ENCODE results near the gene HTR2A. TPM values are rescaled to one million over a fixed set of nuclear protein-coding genes. Genes with fewer than 3 reads are reported as not detected.

Gene HTR2A
- polyA plus RNA-seq, 1 donor from 2014 or later, result 0.20 TPM

GRCh38 chr13:46816371-46816770, 80.5 kb downstream of the HTR2A start:
- Histone ChIP-seq H2AFZ (ENCODE audit: low read depth, low read length) (no peak overlapping the region), H3K27ac (ENCODE audit: low read length) (no peak overlapping the region)

GRCh38 chr13:46812301-46812797, 84.5 kb downstream of the HTR2A start:
- Histone ChIP-seq H4K20me1 (ENCODE audit: insufficient read depth) (no peaks in the 10 kb centered on the region), H3K4me2 (ENCODE audit: low read length) (no peak overlapping the region), H3K36me3 (ENCODE audit: insufficient read depth, low read length) (no peaks in the 10 kb centered on the region), H3K27ac (ENCODE audit: low read length) (no peak overlapping the region), H2AFZ (ENCODE audit: low read depth, low read length) (no peak overlapping the region), H3K9me3 (ENCODE audit: low read length) (peaks cover 4% of the 10 kb centered on the region), H3K9ac (ENCODE audit: low read length) (no peak overlapping the region), H3K9me2 (ENCODE audit: insufficient read depth, low read length) (no peaks in the 10 kb centered on the region), H3K79me2 (replicated peaks; ENCODE audit: insufficient read depth, low read length) (no peaks in the 10 kb centered on the region), H3F3A (ENCODE audit: insufficient read depth, low read length, poor library complexity, severe bottlenecking) (no peaks in the 10 kb centered on the region), H3K27me3 (ENCODE audit: insufficient read depth, low read depth, low read length) (no peaks in the 10 kb centered on the region), H3K4me3 (ENCODE audit: low read length) (no peak overlapping the region)
- TF ChIP-seq POLR2AphosphoS5 (IDR thresholded peaks at IDR 0.05) (no peak), TAF1 (IDR thresholded peaks at IDR 0.05; ENCODE audit: low read depth) (no peak), MXI1 (conservative IDR thresholded peaks at IDR 0.05; ENCODE audit: poor library complexity, severe bottlenecking) (no peak), RAD21 (conservative IDR thresholded peaks at IDR 0.05) (no peak), EP300 (conservative IDR thresholded peaks at IDR 0.05; ENCODE audit: poor library complexity, severe bottlenecking) (no peak), CTCF (IDR thresholded peaks at IDR 0.05; ENCODE audit: poor library complexity, severe bottlenecking) (no peak), SMC3 (conservative IDR thresholded peaks at IDR 0.05; ENCODE audit: poor library complexity) (no peak), EZH2 (IDR thresholded peaks at IDR 0.05; ENCODE audit: borderline replicate concordance, insufficient read depth, low read length, poor library complexity, severe bottlenecking) (no peak)

More at GRCh38 chr13:46816371-46816770, 80.5 kb downstream of the HTR2A start:
- peaks cover 4% of the 10 kb centered on the region for H3K9me3 ChIP-seq (ENCODE audit: low read length)
- H3F3A ChIP-seq (ENCODE audit: insufficient read depth, low read length, poor library complexity, severe bottlenecking), result no peaks in the 10 kb centered on the region
- no peaks in the 10 kb centered on the region for H3K36me3 ChIP-seq (ENCODE audit: insufficient read depth, low read length)
- no peaks in the 10 kb centered on the region for H3K9me2 ChIP-seq (ENCODE audit: insufficient read depth, low read length)
- no peaks in the 10 kb centered on the region for H4K20me1 ChIP-seq (ENCODE audit: insufficient read depth)
- no peaks in the 10 kb centered on the region for H3K27me3 ChIP-seq (ENCODE audit: insufficient read depth, low read depth, low read length)
- no peaks in the 10 kb centered on the region for H3K79me2 ChIP-seq (replicated peaks; ENCODE audit: insufficient read depth, low read length)
- TF ChIP-seq EP300 (conservative IDR thresholded peaks at IDR 0.05; ENCODE audit: poor library complexity, severe bottlenecking) (no peak), TAF1 (IDR thresholded peaks at IDR 0.05; ENCODE audit: low read depth) (no peak), SMC3 (conservative IDR thresholded peaks at IDR 0.05; ENCODE audit: poor library complexity) (no peak), RAD21 (conservative IDR thresholded peaks at IDR 0.05) (no peak), CTCF (IDR thresholded peaks at IDR 0.05; ENCODE audit: poor library complexity, severe bottlenecking) (no peak), MXI1 (conservative IDR thresholded peaks at IDR 0.05; ENCODE audit: poor library complexity, severe bottlenecking) (no peak), EZH2 (IDR thresholded peaks at IDR 0.05; ENCODE audit: borderline replicate concordance, insufficient read depth, low read length, poor library complexity, severe bottlenecking) (no peak), POLR2AphosphoS5 (IDR thresholded peaks at IDR 0.05) (no peak)
- TF ChIP-seq, protein P1, sequence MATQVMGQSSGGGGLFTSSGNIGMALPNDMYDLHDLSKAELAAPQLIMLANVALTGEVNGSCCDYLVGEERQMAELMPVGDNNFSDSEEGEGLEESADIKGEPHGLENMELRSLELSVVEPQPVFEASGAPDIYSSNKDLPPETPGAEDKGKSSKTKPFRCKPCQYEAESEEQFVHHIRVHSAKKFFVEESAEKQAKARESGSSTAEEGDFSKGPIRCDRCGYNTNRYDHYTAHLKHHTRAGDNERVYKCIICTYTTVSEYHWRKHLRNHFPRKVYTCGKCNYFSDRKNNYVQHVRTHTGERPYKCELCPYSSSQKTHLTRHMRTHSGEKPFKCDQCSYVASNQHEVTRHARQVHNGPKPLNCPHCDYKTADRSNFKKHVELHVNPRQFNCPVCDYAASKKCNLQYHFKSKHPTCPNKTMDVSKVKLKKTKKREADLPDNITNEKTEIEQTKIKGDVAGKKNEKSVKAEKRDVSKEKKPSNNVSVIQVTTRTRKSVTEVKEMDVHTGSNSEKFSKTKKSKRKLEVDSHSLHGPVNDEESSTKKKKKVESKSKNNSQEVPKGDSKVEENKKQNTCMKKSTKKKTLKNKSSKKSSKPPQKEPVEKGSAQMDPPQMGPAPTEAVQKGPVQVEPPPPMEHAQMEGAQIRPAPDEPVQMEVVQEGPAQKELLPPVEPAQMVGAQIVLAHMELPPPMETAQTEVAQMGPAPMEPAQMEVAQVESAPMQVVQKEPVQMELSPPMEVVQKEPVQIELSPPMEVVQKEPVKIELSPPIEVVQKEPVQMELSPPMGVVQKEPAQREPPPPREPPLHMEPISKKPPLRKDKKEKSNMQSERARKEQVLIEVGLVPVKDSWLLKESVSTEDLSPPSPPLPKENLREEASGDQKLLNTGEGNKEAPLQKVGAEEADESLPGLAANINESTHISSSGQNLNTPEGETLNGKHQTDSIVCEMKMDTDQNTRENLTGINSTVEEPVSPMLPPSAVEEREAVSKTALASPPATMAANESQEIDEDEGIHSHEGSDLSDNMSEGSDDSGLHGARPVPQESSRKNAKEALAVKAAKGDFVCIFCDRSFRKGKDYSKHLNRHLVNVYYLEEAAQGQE (IDR thresholded peaks at IDR 0.05; ENCODE audit: borderline replicate concordance), result no peak
- no peak overlapping the region for H3K9ac ChIP-seq (ENCODE audit: low read length)
- H3K4me3 ChIP-seq (ENCODE audit: low read length), result no peak overlapping the region
- no peak overlapping the region for H3K4me2 ChIP-seq (ENCODE audit: low read length)
